HEK293 (cell line): ENCODE results near the gene ZFYVE21.

Experiments used
- CTCF ChIA-PET: fragments of 350-600 bp; formaldehyde crosslinking; extraction: SDS; loops from one replicate; lab custom pipeline; 2021; ENCODE audit warnings: antibody characterized with exemption; lab: Yijun Ruan, JAX
- POLR2A ChIA-PET: fragments of 300-600 bp; formaldehyde crosslinking; extraction: SDS; loops from one replicate; lab custom pipeline; 2020; ENCODE audit warnings: antibody characterized with exemption, inconsistent platforms; lab: Yijun Ruan, JAX
- H3K27ac ChIP-seq: fragments of 200-500 bp; sonication (Bioruptor generic); 2 replicates; pipeline ENCODE4 v1.5.1; 2014; ENCODE audit warnings: low read depth, low read length, control low read depth, inconsistent platforms; ENCODE audit errors: extremely low read depth
- H3K36me3 ChIP-seq, 2 experiments: fragments of 200-500 bp in 1 of 2; sonication (Bioruptor generic) in 1 of 2; 1 replicate in 1 of 2; 2 replicates in 1 of 2; pipeline ENCODE4 v1.5.1; 2014 to 2017; ENCODE audit warnings: inconsistent platforms in 2 of 2, low read length in 2 of 2; ENCODE audit not compliant: control insufficient read depth in 2 of 2, insufficient read depth in 1 of 2
- H3K4me1 ChIP-seq: fragments of 200-500 bp; sonication (Bioruptor generic); 2 replicates; pipeline ENCODE4 v1.5.1; 2014; ENCODE audit warnings: mild to moderate bottlenecking, low read length, inconsistent platforms; ENCODE audit not compliant: control insufficient read depth, insufficient read depth
- H3K4me3 ChIP-seq: 2 replicates; pipeline ENCODE4 v1.5.1; 2011; ENCODE audit warnings: low read depth, mild to moderate bottlenecking, control low read depth, low read length, moderate library complexity
- H3K9me3 ChIP-seq: fragments of 200-500 bp; sonication (Bioruptor generic); 2 replicates; pipeline ENCODE4 v1.5.1; 2014; ENCODE audit warnings: low read depth, low read length, inconsistent platforms; ENCODE audit not compliant: control insufficient read depth, insufficient read depth
- KLF10 ChIP-seq: fragments of 450-650 bp; IDR thresholded peaks from 2 replicates; pipeline ENCODE4 v1.5.1; 2018; ENCODE audit warnings: missing biosample characterization, mild to moderate bottlenecking, missing genetic modification characterization
- KLF16 ChIP-seq: fragments of 450-650 bp; formaldehyde crosslinking; IDR thresholded peaks from 2 replicates; pipeline ENCODE4 v1.5.1; 2017; ENCODE audit warnings: missing biosample characterization, missing genetic modification characterization
- OVOL3 ChIP-seq: fragments of 450-650 bp; formaldehyde crosslinking; IDR thresholded peaks from 2 replicates; pipeline ENCODE4 v1.5.1; 2016; ENCODE audit warnings: missing biosample characterization, missing genetic modification characterization
- ZBTB8A ChIP-seq: fragments of 450-650 bp; formaldehyde crosslinking; IDR thresholded peaks from 2 replicates; pipeline ENCODE4 v1.5.1; 2016; ENCODE audit warnings: missing biosample characterization, missing genetic modification characterization
- ZNF146 ChIP-seq: fragments of 450-650 bp; formaldehyde crosslinking; IDR thresholded peaks from 2 replicates; pipeline ENCODE4 v1.5.1; 2016; ENCODE audit warnings: missing biosample characterization, missing genetic modification characterization
- ZNF174 ChIP-seq: fragments of 450-650 bp; formaldehyde crosslinking; IDR thresholded peaks from 2 replicates; pipeline ENCODE4 v1.5.0; 2017; ENCODE audit warnings: missing biosample characterization, mild to moderate bottlenecking, missing genetic modification characterization
- ZNF23 ChIP-seq: fragments of 450-650 bp; formaldehyde crosslinking; IDR thresholded peaks from 2 replicates; pipeline ENCODE4 v1.5.1; 2016; ENCODE audit warnings: missing biosample characterization, missing genetic modification characterization, borderline replicate concordance
- ZNF24 ChIP-seq: fragments of 450-650 bp; formaldehyde crosslinking; IDR thresholded peaks from 2 replicates; pipeline ENCODE4 v1.5.1; 2016; ENCODE audit warnings: missing biosample characterization, missing genetic modification characterization
- ZNF433 ChIP-seq: fragments of 450-650 bp; formaldehyde crosslinking; IDR thresholded peaks from 2 replicates; pipeline ENCODE4 v1.5.1; 2016; ENCODE audit warnings: missing biosample characterization, missing genetic modification characterization, low read depth
- ZNF558 ChIP-seq: fragments of 450-650 bp; formaldehyde crosslinking; IDR thresholded peaks from 2 replicates; pipeline ENCODE4 v1.5.1; 2016; ENCODE audit warnings: missing biosample characterization, missing genetic modification characterization
- ZNF624 ChIP-seq: fragments of 450-650 bp; formaldehyde crosslinking; IDR thresholded peaks from 2 replicates; pipeline ENCODE4 v1.5.1; 2017; ENCODE audit warnings: missing biosample characterization, missing genetic modification characterization
- ZNF639 ChIP-seq: fragments of 450-650 bp; formaldehyde crosslinking; IDR thresholded peaks from 2 replicates; pipeline ENCODE4 v1.5.1; 2016; ENCODE audit warnings: missing biosample characterization, missing genetic modification characterization
- ZXDB ChIP-seq: fragments of 450-650 bp; formaldehyde crosslinking; IDR thresholded peaks from 2 replicates; pipeline ENCODE4 v1.5.1; 2016; ENCODE audit warnings: missing biosample characterization, missing genetic modification characterization
- TF ChIP-seq, protein P1 (sequence below): fragments of 450-650 bp; formaldehyde crosslinking; IDR thresholded peaks from 2 replicates; pipeline ENCODE4 v1.5.1; 2016; ENCODE audit warnings: missing biosample characterization, missing genetic modification characterization

Gene ZFYVE21

GRCh38 chr14:103683139-103683538 is 32.5 kb upstream of the ZFYVE21 start:
- TF ChIP-seq ZNF174 (no peak), ZNF146 (tag by site-specific recombination) (no peak), OVOL3 (tag by site-specific recombination) (no peak), ZNF24 (tag by site-specific recombination) (no peak)
- ChIA-PET POLR2A (no interaction called here), CTCF (no interaction called here)
- Histone ChIP-seq H3K36me3 (peaks cover 51 to 95% of the 10 kb centered on the region in 2 experiments), H3K4me1 (no peaks in the 10 kb centered on the region), H3K4me3 (no peak overlapping the region), H3K27ac (no peak overlapping the region), H3K9me3 (no peaks in the 10 kb centered on the region)

GRCh38 chr14:103684471-103684870 is 31.1 kb upstream of the ZFYVE21 start:
- ChIA-PET POLR2A (no interaction called here), CTCF (no interaction called here)
- Histone ChIP-seq H3K4me1 (no peaks in the 10 kb centered on the region), H3K27ac (no peak overlapping the region), H3K9me3 (no peaks in the 10 kb centered on the region), H3K4me3 (no peak overlapping the region), H3K36me3 (peaks cover 40 to 94% of the 10 kb centered on the region in 2 experiments)
- TF ChIP-seq ZNF433 (no peak), KLF10 (tag by site-specific recombination) (no peak), ZBTB8A (tag by site-specific recombination) (no peak)
- TF ChIP-seq, protein P1, sequence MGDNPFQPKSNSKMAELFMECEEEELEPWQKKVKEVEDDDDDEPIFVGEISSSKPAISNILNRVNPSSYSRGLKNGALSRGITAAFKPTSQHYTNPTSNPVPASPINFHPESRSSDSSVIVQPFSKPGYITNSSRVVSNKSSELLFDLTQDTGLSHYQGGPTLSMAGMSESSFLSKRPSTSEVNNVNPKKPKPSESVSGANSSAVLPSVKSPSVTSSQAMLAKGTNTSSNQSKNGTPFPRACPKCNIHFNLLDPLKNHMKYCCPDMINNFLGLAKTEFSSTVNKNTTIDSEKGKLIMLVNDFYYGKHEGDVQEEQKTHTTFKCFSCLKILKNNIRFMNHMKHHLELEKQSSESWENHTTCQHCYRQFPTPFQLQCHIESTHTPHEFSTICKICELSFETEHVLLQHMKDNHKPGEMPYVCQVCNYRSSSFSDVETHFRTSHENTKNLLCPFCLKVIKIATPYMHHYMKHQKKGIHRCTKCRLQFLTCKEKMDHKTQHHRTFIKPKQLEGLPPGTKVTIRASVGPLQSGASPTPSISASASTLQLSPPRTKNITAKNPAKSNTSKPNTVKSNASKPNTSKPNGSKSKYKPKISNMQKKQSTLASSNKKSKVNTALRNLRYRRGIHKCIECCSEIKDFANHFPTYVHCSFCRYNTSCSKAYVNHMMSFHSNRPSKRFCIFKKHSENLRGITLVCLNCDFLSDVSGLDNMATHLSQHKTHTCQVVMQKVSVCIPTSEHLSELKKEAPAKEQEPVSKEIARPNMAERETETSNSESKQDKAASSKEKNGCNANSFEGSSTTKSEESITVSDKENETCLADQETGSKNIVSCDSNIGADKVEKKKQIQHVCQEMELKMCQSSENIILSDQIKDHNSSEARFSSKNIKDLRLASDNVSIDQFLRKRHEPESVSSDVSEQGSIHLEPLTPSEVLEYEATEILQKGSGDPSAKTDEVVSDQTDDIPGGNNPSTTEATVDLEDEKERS (tag by site-specific recombination) = no peak

DNA sequence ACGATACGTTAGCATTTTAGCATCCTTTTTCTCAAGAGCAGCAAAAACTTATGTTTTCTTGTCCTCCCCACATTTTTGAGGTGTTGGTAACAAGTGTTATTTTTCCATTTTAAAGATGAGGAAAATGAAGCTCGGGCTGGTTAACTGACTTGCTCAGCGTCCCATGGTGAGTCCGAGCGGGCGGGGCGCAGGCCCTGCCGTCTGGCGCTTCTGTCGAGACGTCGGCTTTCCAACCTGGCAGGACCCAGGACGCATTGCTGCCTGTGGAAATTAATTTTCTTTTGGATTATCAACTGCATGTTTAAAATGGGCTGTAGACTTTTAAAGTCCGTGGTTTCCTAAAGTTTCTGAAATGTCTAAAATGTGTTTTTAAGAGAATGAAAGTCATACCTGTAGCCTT is 30.7 kb upstream of the ZFYVE21 start:
- H3K36me3 ChIP-seq = peaks cover 37 to 93% of the 10 kb centered on the region in 2 experiments
- ChIA-PET CTCF (interaction anchor here (0.5 kb wide), 1 partner anchor 112 kb away, joined by 3 read pairs; no protein-coding TSS in a partner anchor), POLR2A (no interaction called here)
- no peaks in the 10 kb centered on the region for H3K4me1 ChIP-seq
- TF ChIP-seq ZXDB (no peak), KLF16 (tag by site-specific recombination) (no peak), ZNF23 (no peak), ZNF624 (tag by site-specific recombination) (no peak)
- H3K27ac ChIP-seq = no peak overlapping the region
- no peaks in the 10 kb centered on the region for H3K9me3 ChIP-seq
- no peak overlapping the region for H3K4me3 ChIP-seq

DNA sequence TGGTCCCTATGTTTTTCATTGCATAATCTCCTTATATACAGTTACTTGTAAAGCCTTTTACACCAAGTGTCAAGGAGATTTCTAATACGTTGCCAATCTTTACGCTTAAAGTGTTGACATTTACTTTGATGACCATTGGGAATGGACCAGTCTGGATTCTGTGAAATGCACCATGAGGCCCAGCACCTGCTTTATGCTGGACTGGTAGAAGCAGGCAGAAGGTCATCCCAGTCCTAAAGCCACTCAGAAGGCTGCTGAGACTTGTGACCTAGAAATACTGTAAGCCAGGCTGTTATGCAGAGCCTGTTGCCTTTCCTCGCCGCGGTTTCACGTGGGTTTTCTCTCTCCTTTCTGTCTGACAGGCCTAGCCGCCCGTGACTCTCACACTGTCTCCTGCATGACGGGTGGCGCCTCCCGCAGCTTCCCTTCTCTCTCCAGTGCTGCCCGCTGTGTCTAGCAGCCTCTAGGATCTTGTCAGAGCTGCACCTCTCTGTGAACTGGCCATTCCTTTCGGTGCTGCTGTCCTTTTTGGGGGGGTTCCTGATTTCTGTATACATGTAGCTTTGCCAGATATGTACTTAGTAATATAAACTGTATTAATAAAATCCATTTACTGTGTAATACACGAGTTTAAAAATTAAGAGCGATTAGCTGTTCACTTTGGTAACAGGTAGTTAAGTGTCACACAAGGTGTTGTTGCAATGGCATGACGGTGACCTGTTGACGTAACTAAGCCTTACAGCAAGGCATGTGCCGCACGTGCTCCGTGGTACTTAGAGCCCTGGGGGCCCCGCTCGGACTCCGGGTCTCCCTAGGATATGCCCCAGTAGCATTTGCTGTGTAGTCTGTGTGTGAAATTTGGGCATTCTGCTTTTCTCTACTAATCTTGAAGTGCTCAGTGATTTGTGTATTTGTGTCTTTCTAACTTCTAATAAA is 30.1 kb upstream of the ZFYVE21 start:
- H3K4me1 ChIP-seq = no peaks in the 10 kb centered on the region
- TF ChIP-seq ZNF558 (tag by site-specific recombination) (0 out of 2 replicates have a peak, but pooled peaks have one; percentile 39), ZNF639 (no peak)
- no peaks in the 10 kb centered on the region for H3K9me3 ChIP-seq
- H3K27ac ChIP-seq = no peak overlapping the region
- POLR2A ChIA-PET = interaction anchor here (0.7 kb wide), 1 partner anchor 255 kb away, joined by 3 read pairs; no protein-coding TSS in a partner anchor
- peaks cover 31 to 92% of the 10 kb centered on the region in 2 experiments for H3K36me3 ChIP-seq
- no peak overlapping the region for H3K4me3 ChIP-seq
- CTCF ChIA-PET = interaction anchor here (0.5 to 1.6 kb wide), 2 partner anchors 8 to 113 kb away, joined by 3 read pairs; no protein-coding TSS in a partner anchor
